ENCODE measurements around the gene CEBPZ.
A peak's percentile ranks its signal among the peaks of the same experiment; 100 is the strongest.

Gene CEBPZ

DNA sequence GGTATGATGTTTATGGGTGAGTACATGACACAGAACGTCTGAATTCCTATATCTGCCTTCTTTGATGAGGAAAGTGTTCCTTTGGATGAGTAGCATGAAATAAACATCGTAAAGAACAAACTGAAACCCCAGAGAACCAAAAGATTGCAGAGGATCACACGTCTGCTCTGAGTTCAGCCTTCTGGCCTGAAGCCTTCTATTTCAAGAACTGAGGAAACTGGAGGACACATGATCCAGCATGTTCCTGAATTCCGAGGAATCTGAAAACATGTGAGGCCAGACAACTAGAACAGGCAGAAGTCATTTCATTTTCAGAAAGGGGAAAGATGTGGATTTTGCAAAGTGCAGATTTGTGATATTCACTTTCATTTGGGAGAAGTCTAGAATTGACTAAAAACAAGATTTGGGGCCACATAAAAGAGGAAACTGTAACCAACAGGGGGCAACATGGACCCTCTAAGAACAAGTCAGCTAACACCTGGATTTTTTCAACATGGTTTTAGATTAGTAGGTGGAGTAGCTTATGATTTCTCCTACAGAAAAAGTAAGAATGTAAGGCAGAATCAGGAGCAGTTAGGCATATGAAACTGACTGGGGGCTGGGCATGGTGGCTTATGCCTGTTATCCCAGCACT lies 51.3 kb downstream of the CEBPZ start:
- no peak for DNase-seq

DNA sequence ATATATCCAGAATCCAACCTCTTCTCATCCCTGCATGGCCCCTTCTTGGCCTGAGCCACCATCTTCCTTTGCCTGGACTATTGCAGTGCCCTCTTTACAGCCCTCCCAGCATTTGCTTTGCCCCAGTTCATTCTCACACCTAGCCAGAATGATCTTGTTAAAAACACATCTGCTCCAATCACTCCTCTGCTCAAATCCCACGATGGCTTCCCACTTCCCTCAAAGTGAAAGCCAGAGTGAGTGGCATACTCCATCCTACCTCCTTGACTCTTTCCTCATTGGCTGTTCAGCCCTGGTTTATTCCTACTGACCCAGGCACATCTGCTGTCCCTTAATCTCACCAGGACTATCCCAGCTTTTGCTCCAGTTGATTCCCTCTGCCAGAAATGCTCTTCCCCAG lies 57.7 kb downstream of the CEBPZ start:
- no peak for DNase-seq

DNA sequence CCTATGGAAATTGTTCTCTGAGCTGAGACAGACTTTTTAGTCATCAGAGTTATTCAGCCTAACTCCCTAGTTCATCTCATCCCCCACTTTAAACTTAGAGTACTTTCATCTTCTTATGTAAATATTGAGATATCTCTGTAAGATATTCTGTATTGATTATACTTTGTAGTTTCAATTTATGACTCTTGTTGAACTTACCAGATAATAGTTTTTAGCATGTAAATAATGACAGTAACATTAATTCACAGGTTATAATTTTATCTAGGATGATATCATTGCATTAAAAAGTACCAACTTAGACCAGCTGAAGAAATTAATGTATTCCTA lies 59.8 kb downstream of the CEBPZ start:
- no peak for DNase-seq

- DNase-seq = peak; percentile 57
Observed at GRCh38 chr2:37168217-37168981, 63.0 kb downstream of the CEBPZ start.

GRCh38 chr2:37167636-37168180 lies 63.7 kb downstream of the CEBPZ start:
- DNase-seq = no peak

DNA sequence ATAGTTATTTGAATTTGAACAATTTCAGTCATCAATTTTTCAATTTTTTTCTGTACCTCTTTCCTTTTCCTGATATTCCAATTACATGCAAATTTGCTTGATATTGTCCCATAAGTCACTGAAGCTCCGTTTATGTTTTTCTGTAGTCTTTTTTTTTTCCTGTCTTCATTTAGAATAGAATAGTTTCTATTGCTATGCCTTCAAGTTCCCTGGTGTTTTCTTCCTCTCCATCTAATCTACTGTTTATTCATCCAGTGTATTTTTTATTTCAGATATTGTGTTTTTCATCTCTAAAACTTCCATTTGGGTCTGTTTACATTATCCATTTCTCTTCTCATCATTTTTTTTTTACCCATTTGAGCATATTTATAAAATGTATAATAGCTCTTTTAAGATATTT lies 66.6 kb downstream of the CEBPZ start:
- no peak for DNase-seq

DNA sequence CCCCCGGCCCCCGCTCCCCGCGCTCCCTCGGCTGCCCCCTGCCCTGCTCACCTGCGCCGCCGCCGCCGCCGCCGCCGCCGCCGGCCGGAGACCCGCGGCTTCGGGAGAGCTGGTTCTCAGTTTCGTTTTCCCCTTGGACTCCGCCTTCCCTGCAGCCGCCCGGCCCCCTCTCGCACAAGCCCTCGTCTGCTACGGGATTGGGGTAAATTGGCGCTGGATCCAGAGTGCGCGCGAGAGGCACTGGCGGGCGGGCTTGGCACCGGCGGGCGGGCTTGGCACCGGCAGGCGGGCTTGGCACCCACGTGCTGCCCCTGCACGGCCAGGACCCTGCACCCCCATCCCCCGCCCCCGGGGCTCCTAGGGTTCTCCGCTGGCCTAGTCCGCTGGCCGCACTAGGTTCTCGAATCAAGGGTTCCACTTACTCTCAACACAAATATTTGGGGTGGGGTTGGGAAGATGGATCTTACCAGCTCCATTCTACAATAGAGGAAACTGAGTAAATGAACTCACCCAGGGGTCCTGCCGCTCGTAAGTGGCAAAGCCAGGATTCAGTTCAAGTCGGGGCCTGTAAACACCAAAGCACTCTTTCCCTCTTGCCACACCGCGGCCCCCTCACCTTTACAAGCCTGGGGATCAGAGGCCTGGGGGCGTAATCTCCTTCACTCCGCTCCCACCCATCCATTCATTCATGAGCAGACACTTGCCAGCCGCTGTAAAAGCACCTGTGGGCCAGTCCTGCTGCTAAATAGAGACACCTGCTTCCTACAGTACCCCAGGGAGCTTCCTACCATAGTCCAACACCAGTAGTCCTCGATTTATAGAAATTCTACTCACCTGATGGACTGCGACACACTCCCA lies 74.3 kb downstream of the CEBPZ start, which contains the start of gene EIF2AK2:
Gene EIF2AK2, minus strand, starts transcription at position 124 of the 858 bp plus-strand sequence. CDS start 9,174 bp downstream, outside the sequence.
- DNase-seq = peak; percentile 90

DNA sequence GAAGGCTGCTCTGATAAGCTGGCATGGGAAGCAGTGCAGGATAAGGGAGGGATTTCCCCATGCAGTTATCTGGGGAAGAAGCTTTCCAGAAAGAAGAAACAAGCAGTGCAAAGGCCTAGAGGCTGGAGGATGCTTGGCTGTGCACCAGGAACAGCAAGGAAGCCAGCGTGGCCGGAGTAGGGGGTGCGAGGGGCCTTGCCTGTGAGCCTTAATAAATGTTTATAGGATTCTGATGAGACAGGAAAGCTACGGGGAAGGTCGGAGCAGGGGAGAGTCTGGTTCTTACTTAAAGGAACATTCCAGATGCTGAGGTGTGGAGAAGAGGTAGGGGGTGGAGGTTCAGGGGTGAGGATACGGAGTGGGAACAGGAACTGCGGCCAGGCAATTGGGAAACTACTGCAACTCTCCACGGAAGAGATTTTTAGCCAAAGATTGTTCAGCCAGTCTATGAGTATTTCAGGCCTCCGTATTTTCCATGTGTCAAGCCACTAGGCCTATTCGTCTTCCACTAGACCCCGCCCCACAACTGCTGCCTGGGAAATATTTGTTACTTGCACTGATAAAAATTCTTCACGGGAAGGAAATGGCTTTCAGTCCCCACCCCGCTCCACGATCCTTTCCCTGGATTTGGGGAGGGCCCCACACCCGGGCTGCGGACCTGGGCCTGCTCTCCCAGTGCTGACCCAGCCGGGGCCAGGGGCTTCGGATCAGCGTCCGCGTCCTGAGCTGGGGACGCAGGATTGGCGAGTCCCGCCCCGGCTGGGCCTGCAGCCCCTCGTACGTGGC lies 75.1 kb downstream of the CEBPZ start:
- DNase-seq = peak; percentile 85

DNA sequence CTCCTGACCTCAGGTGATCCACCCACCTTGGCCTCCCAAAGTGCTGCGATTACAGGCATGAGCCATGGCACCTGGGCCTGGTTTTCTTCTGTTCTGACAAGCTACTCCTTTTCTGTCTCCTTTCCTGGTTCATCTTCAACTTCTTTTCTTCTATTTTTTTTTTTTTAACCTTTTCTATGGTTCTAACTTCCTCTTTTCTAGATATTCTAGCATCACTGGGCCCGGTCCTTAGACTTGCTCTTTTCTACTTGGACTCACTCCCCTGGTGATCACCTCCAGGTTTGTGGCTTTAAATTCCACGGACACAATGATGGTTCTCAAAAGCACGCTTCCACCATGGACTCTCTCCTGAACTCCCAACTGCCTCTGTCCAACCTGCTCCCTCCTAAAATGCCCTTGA lies 76.6 kb downstream of the CEBPZ start:
- no peak for DNase-seq

GRCh38 chr2:37153224-37153623 lies 78.2 kb downstream of the CEBPZ start:
- no peak for DNase-seq

Measured in eye (tissue), 1 donor.